Endodermal cell (in vitro differentiated cells): ENCODE results near the gene ABCA7. TPM values are rescaled to one million over a fixed set of nuclear protein-coding genes. Genes with fewer than 3 reads are reported as not detected.

Experiments
- DNase-seq: peaks from one replicate; pipeline ENCODE4 v3.0.0-alpha.2; 2017
- H3K27ac ChIP-seq: 2 replicates; pipeline ENCODE4 v1.5.1; 2013; ENCODE audit warnings: mild to moderate bottlenecking, low read depth, low read length, moderate library complexity
- H3K27me3 ChIP-seq: 2 replicates; pipeline ENCODE4 v1.6.1; 2013; ENCODE audit warnings: mild to moderate bottlenecking, low read length, moderate library complexity; ENCODE audit not compliant: insufficient read depth, control insufficient read depth, poor library complexity, severe bottlenecking
- H3K36me3 ChIP-seq: 2 replicates; pipeline ENCODE4 v1.7.0; 2013; ENCODE audit warnings: mild to moderate bottlenecking, low read length, moderate library complexity; ENCODE audit not compliant: control insufficient read depth, insufficient read depth
- H3K4me1 ChIP-seq: one replicate; pipeline ENCODE4 v1.7.0; 2013; ENCODE audit warnings: low read length; ENCODE audit not compliant: control insufficient read depth, insufficient read depth
- H3K4me3 ChIP-seq: 2 replicates; pipeline ENCODE4 v1.5.1; 2013; ENCODE audit warnings: mild to moderate bottlenecking, low read length, moderate library complexity
- H3K9ac ChIP-seq: 2 replicates; pipeline ENCODE4 v1.6.1; 2013; ENCODE audit warnings: mild to moderate bottlenecking, low read length, moderate library complexity; ENCODE audit not compliant: poor library complexity, severe bottlenecking; ENCODE audit errors: extremely low read depth
- H3K9me3 ChIP-seq: 2 replicates; pipeline ENCODE4 v1.6.1; 2013; ENCODE audit warnings: mild to moderate bottlenecking, low read length, moderate library complexity; ENCODE audit not compliant: control insufficient read depth
- H3K27ac Mint-ChIP-seq: 2 replicates; pipeline ENCODE4 v1.8.0; 2020; ENCODE audit warnings: mixed read lengths
- H3K27me3 Mint-ChIP-seq: 2 replicates; pipeline ENCODE4 v1.8.0; 2021; ENCODE audit warnings: mild to moderate bottlenecking, mixed read lengths; ENCODE audit not compliant: insufficient read depth
- H3K36me3 Mint-ChIP-seq: 2 replicates; pipeline ENCODE4 v1.8.0; 2020; ENCODE audit warnings: low read depth, mixed read lengths
- H3K4me1 Mint-ChIP-seq: 2 replicates; pipeline ENCODE4 v1.8.0; 2020; ENCODE audit warnings: mixed read lengths
- H3K4me3 Mint-ChIP-seq: 2 replicates; pipeline ENCODE4 v1.8.0; 2020; ENCODE audit warnings: mild to moderate bottlenecking, moderate library complexity, mixed read lengths
- H3K9me3 Mint-ChIP-seq: 2 replicates; pipeline ENCODE4 v1.8.0; 2020; ENCODE audit warnings: mild to moderate bottlenecking, mixed read lengths
- CTCF ChIP-seq: fragments of 200-600 bp; sonication (generic); conservative IDR thresholded peaks from 2 replicates; pipeline ENCODE4 v1.5.0; 2021; ENCODE audit warnings: antibody characterized with exemption, mild to moderate bottlenecking
- WGBS, 2 experiments: methylation state at CpG; one replicate each; pipeline versions ENCODE4 v1.1.5 to v1.1.7; 2013; ENCODE audit warnings: missing lambda C conversion rate in 2 of 2, mixed read lengths in 1 of 2; ENCODE audit not compliant: insufficient coverage in 1 of 2, insufficient read length in 1 of 2; 5-methylcytosine and 5-hydroxymethylcytosine counted together
- total RNA-seq, 2 donors: library from RNA; stranded (reverse); fragmentation: NEBNext Ultra II Directional in 1 of 2; extraction: Animal tissue kit (Norgen Biotek cat#: 25700) in 1 of 2; gene quantifications; 2 replicates in 1 of 2; 3 replicates in 1 of 2; pipeline ENCODE4 v1.2.1, GENCODE V29; 2021

The ABCA7 gene
- total RNA-seq, 2 donors from 2014 or later = 67.2 to 68.7 TPM

DNA sequence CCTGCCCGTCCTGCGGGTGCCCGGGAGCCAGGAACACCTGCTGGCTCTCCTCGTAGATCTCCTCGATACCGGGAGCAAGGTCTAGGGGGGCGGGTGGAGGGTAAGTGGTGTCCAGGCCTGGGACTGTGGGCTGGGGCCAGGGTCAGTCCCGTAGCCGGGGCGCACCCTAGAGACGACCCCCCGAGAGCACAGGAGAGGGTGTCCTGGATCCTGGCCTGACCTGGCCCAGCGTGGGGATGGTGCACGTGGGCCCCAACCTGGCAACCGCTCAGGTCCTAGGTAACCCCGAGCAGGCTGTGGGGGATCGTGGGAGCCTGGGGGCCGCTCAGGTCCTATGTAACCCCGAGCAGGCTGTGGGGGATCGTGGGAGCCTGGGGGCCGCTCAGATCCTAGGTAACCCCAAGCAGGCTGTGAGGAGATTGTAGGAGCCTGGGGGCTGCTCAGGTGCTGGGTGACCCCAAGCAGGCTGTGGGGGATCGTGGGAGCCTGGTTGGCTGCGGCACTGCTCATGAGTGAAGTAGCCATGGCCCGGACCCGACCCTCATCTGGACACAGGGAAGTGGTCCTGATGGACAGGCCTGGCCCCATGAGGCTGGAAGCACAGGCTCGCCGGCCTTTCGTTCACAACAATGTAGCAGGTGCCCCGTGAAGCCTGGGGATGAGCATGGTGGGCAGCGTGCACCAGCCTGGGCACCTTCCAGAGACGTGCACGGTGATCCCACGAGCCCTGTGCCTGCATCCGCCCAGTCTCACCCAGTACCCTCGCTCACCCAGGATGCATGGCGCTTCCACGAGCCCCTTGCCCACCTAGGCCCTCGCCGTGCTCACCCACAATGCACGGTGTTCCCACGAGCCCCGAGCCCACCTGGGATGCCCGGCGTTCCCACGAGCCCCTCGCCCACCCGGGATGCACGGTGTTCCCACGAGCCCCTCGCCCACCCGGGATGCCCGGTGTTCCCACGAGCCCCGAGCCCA lies 70.1 kb downstream of the ABCA7 start:
- no peak overlapping the region for H3K4me3 ChIP-seq
- H3K36me3 ChIP-seq = peaks cover 26% of the 10 kb centered on the region
- Mint-ChIP-seq H3K36me3 (peaks cover 7% of the 10 kb centered on the region), H3K9me3 (no peaks in the 10 kb centered on the region), H3K27me3 (no peaks in the 10 kb centered on the region), H3K27ac (no peak overlapping the region), H3K4me1 (peaks cover 1% of the 10 kb centered on the region), H3K4me3 (no peak overlapping the region)
- no peaks in the 10 kb centered on the region for H3K9me3 ChIP-seq
- no peak for TF ChIP-seq CTCF
- H3K4me1 ChIP-seq = no peaks in the 10 kb centered on the region
- H3K27ac ChIP-seq = no peak overlapping the region
- H3K9ac ChIP-seq = no peak overlapping the region
- DNase-seq = no peak
- H3K27me3 ChIP-seq = no peaks in the 10 kb centered on the region
- WGBS, 2 experiments = 94 to 97% methylated on average over 28 to 54 of the region's 54 CpGs

DNA sequence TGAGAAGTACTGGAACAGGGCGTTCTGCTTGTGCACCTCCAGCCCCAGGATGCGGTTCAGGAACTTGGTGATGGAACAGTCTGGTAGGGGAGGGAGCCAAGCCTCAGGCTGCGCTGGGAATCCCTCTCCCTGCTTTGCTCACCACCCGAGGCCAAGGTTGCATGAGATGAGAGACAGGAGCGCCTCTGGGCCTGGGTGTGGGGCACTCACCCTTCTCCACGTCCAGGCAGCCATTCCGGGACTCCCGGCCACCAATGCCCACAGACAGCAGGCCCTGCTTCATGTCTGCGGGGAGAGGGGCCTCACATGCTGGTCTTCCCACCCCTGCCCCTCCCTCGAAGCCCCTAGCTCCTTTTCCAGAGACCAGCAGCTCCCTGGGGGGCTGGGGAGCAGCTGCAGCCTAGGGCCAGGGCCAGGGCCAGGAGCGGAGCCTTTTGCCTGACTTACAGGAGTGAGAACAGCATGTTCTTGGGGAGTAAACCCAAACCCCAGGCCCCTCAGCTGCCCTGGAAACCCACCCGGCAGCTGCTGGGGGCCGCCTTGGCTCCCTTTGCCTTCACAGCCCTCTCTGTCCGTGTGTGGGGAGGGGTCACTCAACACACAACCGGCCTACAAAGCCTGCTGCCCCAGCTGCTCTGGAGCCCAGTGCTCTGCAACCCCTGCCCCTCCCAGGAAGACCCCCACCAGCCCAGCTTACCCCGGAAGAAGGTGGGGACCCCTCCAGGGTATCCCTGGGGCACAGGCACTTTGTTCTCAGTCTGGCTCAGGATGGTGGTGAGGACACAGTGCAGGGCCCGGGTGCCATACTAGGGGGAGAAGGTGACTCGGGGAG lies 71.1 kb downstream of the ABCA7 start:
- H3K4me3 Mint-ChIP-seq = no peak overlapping the region
- no peaks in the 10 kb centered on the region for H3K9me3 Mint-ChIP-seq
- H3K36me3 ChIP-seq = peaks cover 24% of the 10 kb centered on the region
- no peak for TF ChIP-seq CTCF
- H3K36me3 Mint-ChIP-seq = peaks cover 5% of the 10 kb centered on the region
- no peaks in the 10 kb centered on the region for H3K27me3 ChIP-seq
- H3K9ac ChIP-seq = no peak overlapping the region
- peaks cover 1% of the 10 kb centered on the region for H3K4me1 Mint-ChIP-seq
- H3K27ac ChIP-seq = peak overlapping the region; percentile 24
- no peak overlapping the region for H3K4me3 ChIP-seq
- no peak overlapping the region for H3K27ac Mint-ChIP-seq
- H3K9me3 ChIP-seq = no peaks in the 10 kb centered on the region
- DNase-seq = no peak
- WGBS, 2 experiments = 85 to 91% methylated on average over 5 to 16 of the region's 18 CpGs
- H3K27me3 Mint-ChIP-seq = no peaks in the 10 kb centered on the region
- H3K4me1 ChIP-seq = no peaks in the 10 kb centered on the region

- H3K4me1 Mint-ChIP-seq = peaks cover 1% of the 10 kb centered on the region
- DNase-seq = no peak
- WGBS, 2 experiments = 94 to 100% methylated on average over 1 to 17 of the region's 18 CpGs
- H3K4me1 ChIP-seq = no peaks in the 10 kb centered on the region
- no peaks in the 10 kb centered on the region for H3K27me3 ChIP-seq
- H3K9me3 Mint-ChIP-seq = no peaks in the 10 kb centered on the region
- H3K4me3 ChIP-seq = no peak overlapping the region
- H3K27ac Mint-ChIP-seq = no peak overlapping the region
- H3K36me3 Mint-ChIP-seq = peaks cover 3% of the 10 kb centered on the region
- H3K9ac ChIP-seq = no peak overlapping the region
- no peak for TF ChIP-seq CTCF
- peaks cover 19% of the 10 kb centered on the region for H3K36me3 ChIP-seq
- no peak overlapping the region for H3K27ac ChIP-seq
- H3K27me3 Mint-ChIP-seq = no peaks in the 10 kb centered on the region
- H3K9me3 ChIP-seq = no peaks in the 10 kb centered on the region
- no peak overlapping the region for H3K4me3 Mint-ChIP-seq
Observed at GRCh38 chr19:1111641-1112267, 71.8 kb downstream of the ABCA7 start.
